ENCODE data around the gene MARVELD1.

The MARVELD1 gene

GRCh38 chr10:97755718-97756117 is 42.2 kb downstream of the MARVELD1 start:
- DNase-seq (ENCODE audit: low spot score), result no peak

- no peak for DNase-seq (ENCODE audit: low spot score)
These were observed 43.9 kb downstream of the MARVELD1 start for GRCh38 chr10:97757471-97757870.

GRCh38 chr10:97759158-97759887 is 45.8 kb downstream of the MARVELD1 start:
- peak; percentile 63 for DNase-seq (ENCODE audit: low spot score)

- no peak for DNase-seq (ENCODE audit: low spot score)
These were observed 46.4 kb downstream of the MARVELD1 start for GRCh38 chr10:97759946-97760345.

- no peak for DNase-seq (ENCODE audit: low spot score)
These were observed 47.1 kb downstream of the MARVELD1 start for GRCh38 chr10:97760461-97761257.

GRCh38 chr10:97761331-97761865 is 47.9 kb downstream of the MARVELD1 start:
- DNase-seq (ENCODE audit: low spot score), result no peak

- no peak for DNase-seq (ENCODE audit: low spot score)
These were observed 48.5 kb downstream of the MARVELD1 start for GRCh38 chr10:97762056-97762455.

- DNase-seq (ENCODE audit: low spot score), result peak; percentile 49
These were observed 49.3 kb downstream of the MARVELD1 start for GRCh38 chr10:97762816-97763215.

GRCh38 chr10:97763411-97763810 is 49.9 kb downstream of the MARVELD1 start:
- no peak for DNase-seq (ENCODE audit: low spot score)

GRCh38 chr10:97763947-97764346 is 50.4 kb downstream of the MARVELD1 start:
- no peak for DNase-seq (ENCODE audit: low spot score)

- peak; percentile 80 for DNase-seq (ENCODE audit: low spot score)
These were observed 51.0 kb downstream of the MARVELD1 start for GRCh38 chr10:97764519-97764931.

GRCh38 chr10:97765201-97765600 is 51.7 kb downstream of the MARVELD1 start:
- peak; percentile 71 for DNase-seq (ENCODE audit: low spot score)

- DNase-seq (ENCODE audit: low spot score), result no peak
These were observed 52.7 kb downstream of the MARVELD1 start for GRCh38 chr10:97766106-97766810.

- no peak for DNase-seq (ENCODE audit: low spot score)
These were observed 53.7 kb downstream of the MARVELD1 start for GRCh38 chr10:97766996-97767924.

Measured in SW480 (cell line).